Upper lobe of left lung (tissue), 6 donors: ENCODE measurements around the gene TLK2. TPM values are rescaled to one million over a fixed set of nuclear protein-coding genes. Genes with fewer than 3 reads are reported as not detected.

Source experiments
- ATAC-seq, 2 donors: fragments of 200-7000 bp; cut with Tn5 transposase; one replicate each; pipeline ENCODE4 v1.9.1; 2022; ENCODE audit warnings: mild to moderate bottlenecking in 2 of 2, moderate library complexity in 2 of 2; ENCODE audit not compliant: low FRiP score in 2 of 2
- DNase-seq, 2 donors: peaks; one replicate each; pipeline ENCODE4 v3.0.0-alpha.2; 2019 to 2020
- H3K27ac ChIP-seq, 4 donors: fragments of 200-600 bp; sonication (generic); one replicate each; pipeline ENCODE4 v1.5.1; 2016 to 2019
- H3K27me3 ChIP-seq, 4 donors: fragments of 200-600 bp; sonication (generic); one replicate each; pipeline ENCODE4 v1.5.1; 2017 to 2019
- H3K36me3 ChIP-seq, 4 donors: fragments of 200-600 bp; sonication (generic); one replicate each; pipeline ENCODE4 v1.5.1; 2016 to 2019
- H3K4me1 ChIP-seq, 4 donors: fragments of 200-600 bp; sonication (generic); one replicate each; pipeline ENCODE4 v1.5.1; 2018 to 2019
- H3K4me3 ChIP-seq, 4 donors: fragments of 200-600 bp; sonication (generic); one replicate each; pipeline ENCODE4 v1.5.1; 2017 to 2019; ENCODE audit warnings: mild to moderate bottlenecking in 2 of 4, moderate library complexity in 1 of 4
- H3K9me3 ChIP-seq, 4 donors: fragments of 200-600 bp; sonication (generic); one replicate each; pipeline ENCODE4 v1.5.1; 2018 to 2019
- CTCF ChIP-seq, 6 experiments: fragments of 450-650 bp in 4 of 6; fragments of 200-600 bp in 2 of 6; sonication (generic) in 2 of 6; IDR thresholded peaks; one replicate each; pipeline ENCODE4 v1.5.1; 2016 to 2019; ENCODE audit warnings: antibody characterized with exemption in 6 of 6
- EP300 ChIP-seq, 4 donors: sonication (generic); formaldehyde crosslinking; IDR thresholded peaks; one replicate each; pipeline ENCODE4 v1.5.1; 2017; ENCODE audit warnings: antibody characterized with exemption in 4 of 4, control low read depth in 2 of 4
- POLR2A ChIP-seq, 4 donors: fragments of 450-650 bp; IDR thresholded peaks; one replicate each; pipeline ENCODE4 v1.5.1; 2016 to 2017; ENCODE audit warnings: antibody characterized with exemption in 4 of 4, mild to moderate bottlenecking in 2 of 4
- POLR2AphosphoS5 ChIP-seq, 2 donors: sonication (generic); formaldehyde crosslinking; IDR thresholded peaks; one replicate each; pipeline ENCODE4 v1.5.1; 2017; ENCODE audit warnings: antibody characterized with exemption in 2 of 2
- WGBS, 2 donors: methylation state at CpG; one replicate each; pipeline ENCODE4 v1.1.5; 2017 to 2018; 5-methylcytosine and 5-hydroxymethylcytosine counted together
- total RNA-seq, 6 donors: library from RNA; depleted of rRNA in 4 of 6; stranded (reverse); fragments of >200 nt in 4 of 6; gene quantifications; one replicate each; pipeline versions ENCODE4 v1.1.0 to v1.2.1, GENCODE V29; 2016 to 2021
- donor health status: DM: no; HTN: no; CAD: no; lungs with moderate emphysema.
- donor health status: DM: no; HTN: yes; CAD: no; lungs with severe emphysema.

TLK2 gene
- total RNA-seq, 6 donors from 2014 or later = 36.6 to 57.6 (median 44.9) TPM

DNA sequence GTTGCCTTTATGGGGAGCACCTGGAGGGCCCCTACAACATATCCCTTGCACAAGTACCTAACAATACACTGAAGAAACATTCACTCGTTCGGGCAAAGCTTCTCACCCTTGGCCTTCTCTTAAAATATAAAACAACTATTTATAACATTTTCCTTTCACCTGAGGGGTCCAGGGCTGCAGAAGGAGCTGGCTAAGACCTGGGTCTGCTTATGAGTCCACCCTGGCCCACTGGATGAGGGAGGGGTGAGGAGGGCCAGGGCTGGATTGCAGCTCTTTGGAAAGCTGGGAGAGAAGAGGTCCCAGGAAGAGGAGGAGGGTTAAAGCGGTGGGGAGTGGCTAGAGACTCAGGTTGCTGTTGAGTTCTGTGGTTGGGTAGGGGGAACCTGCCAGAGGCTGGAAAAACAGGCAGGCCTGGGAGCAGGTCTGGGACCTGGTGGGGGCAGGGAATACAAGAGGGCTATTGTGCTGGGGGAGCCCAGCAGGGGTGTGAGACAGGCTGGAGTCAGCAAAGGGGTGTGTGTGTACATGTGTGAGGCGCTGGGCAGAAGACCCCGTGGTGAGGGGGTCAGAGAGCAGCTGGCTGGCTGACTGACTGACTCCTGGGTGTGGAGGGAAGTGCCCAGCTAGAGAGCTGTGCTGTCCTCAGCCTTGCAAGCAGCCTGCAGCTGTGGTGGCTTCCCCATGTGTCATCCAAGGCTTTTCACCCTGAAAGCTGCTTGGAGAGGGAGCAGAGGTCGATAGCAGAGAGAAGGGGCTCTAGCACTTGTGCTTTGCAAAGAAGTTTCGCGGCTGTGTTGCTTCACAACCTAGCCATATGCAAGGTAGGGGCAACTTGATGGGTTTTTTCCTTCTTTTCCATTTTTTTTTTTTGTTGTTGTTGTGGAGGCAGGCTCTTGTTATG lies 138.6 kb downstream of the TLK2 start:
- TF ChIP-seq CTCF (IDR thresholded peaks at IDR 0.05) (no peak), POLR2AphosphoS5 (IDR thresholded peaks at IDR 0.05) (no peak), POLR2A (IDR thresholded peaks at IDR 0.05) (no peak), EP300 (IDR thresholded peaks at IDR 0.05) (no peak)
- ATAC-seq (no peak), DNase-seq (no peak)
- H3K36me3 ChIP-seq = peaks cover 9 to 39% (median 23%) of the 10 kb centered on the region in 4 donors
- H3K9me3 ChIP-seq = no peaks in the 10 kb centered on the region
- H3K27me3 ChIP-seq = no peaks in the 10 kb centered on the region
- H3K4me3 ChIP-seq = no peak overlapping the region
- WGBS, 2 donors = 80% methylated on average over 8 of the region's 8 CpGs
- no peak overlapping the region for H3K27ac ChIP-seq
- peaks cover 0 to 8% (median 4%) of the 10 kb centered on the region in 4 donors for H3K4me1 ChIP-seq

- 80 to 82% methylated on average over 5 to 6 of the region's 6 CpGs for WGBS, 2 donors
These were observed 139.4 kb downstream of the TLK2 start for GRCh38 chr17:62617894-62618472.

DNA sequence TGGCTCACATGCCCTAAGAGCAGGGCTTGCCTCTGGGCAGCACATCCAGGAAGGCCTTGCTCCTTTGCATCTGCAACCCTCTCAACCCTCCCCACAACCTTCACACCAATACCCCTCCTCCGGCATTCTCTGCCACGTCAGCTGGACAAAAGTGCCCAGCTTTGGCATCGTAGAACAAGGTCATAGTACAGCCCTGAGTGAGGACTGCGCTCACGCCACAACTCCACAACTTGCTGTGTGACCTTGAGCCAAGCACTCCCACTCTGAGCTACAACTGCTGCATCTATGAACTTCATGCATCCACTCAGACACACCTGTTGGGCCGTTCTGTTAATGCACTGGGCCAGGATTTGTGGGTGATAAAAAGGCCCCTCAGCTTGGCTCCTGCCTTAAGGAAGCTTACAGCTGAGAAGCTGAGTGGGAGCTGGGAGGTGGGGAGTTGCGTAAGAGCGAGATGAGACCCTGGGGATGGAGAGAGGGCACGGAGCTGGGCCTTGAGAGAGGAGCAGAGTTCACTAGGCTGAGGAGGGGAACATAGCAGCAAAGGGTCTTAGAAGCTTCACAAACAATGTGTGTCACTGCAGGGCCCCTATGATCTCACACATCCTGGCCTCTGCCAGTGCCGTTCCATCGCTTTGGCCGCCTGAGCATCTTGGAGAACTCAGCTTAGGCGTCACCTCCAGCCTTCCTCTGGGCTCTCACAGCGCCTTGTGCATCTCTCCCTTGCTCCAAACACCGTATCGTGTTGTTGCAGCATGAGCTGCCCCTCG lies 140.2 kb downstream of the TLK2 start:
- Histone ChIP-seq H3K9me3 (no peaks in the 10 kb centered on the region), H3K4me3 (no peak overlapping the region), H3K27ac (no peak overlapping the region), H3K36me3 (peaks cover 9 to 25% (median 16%) of the 10 kb centered on the region in 4 donors), H3K4me1 (peaks cover 0 to 8% (median 4%) of the 10 kb centered on the region in 4 donors), H3K27me3 (no peaks in the 10 kb centered on the region)
- TF ChIP-seq CTCF (IDR thresholded peaks at IDR 0.05) (no peak), POLR2A (IDR thresholded peaks at IDR 0.05) (no peak), POLR2AphosphoS5 (IDR thresholded peaks at IDR 0.05) (no peak), EP300 (IDR thresholded peaks at IDR 0.05) (no peak)
- 88 to 89% methylated on average over 16 to 17 of the region's 17 CpGs for WGBS, 2 donors
- DNase-seq (no peak), ATAC-seq (peak in 1 of 2 donors; percentile 64)

More at GRCh38 chr17:62617894-62618472, 139.4 kb downstream of the TLK2 start:
- peaks cover 0 to 8% (median 4%) of the 10 kb centered on the region in 4 donors for H3K4me1 ChIP-seq
- ATAC-seq (peak in 1 of 2 donors; percentile 37), DNase-seq (no peak)
- H3K36me3 ChIP-seq = peaks cover 9 to 33% (median 22%) of the 10 kb centered on the region in 4 donors
- H3K27ac ChIP-seq = no peak overlapping the region
- no peaks in the 10 kb centered on the region for H3K27me3 ChIP-seq
- H3K9me3 ChIP-seq = no peaks in the 10 kb centered on the region
- no peak for TF ChIP-seq EP300 (IDR thresholded peaks at IDR 0.05)
- TF ChIP-seq POLR2A (IDR thresholded peaks at IDR 0.05) = no peak
- TF ChIP-seq CTCF (IDR thresholded peaks at IDR 0.05) = no peak
- H3K4me3 ChIP-seq = no peak overlapping the region

DNA sequence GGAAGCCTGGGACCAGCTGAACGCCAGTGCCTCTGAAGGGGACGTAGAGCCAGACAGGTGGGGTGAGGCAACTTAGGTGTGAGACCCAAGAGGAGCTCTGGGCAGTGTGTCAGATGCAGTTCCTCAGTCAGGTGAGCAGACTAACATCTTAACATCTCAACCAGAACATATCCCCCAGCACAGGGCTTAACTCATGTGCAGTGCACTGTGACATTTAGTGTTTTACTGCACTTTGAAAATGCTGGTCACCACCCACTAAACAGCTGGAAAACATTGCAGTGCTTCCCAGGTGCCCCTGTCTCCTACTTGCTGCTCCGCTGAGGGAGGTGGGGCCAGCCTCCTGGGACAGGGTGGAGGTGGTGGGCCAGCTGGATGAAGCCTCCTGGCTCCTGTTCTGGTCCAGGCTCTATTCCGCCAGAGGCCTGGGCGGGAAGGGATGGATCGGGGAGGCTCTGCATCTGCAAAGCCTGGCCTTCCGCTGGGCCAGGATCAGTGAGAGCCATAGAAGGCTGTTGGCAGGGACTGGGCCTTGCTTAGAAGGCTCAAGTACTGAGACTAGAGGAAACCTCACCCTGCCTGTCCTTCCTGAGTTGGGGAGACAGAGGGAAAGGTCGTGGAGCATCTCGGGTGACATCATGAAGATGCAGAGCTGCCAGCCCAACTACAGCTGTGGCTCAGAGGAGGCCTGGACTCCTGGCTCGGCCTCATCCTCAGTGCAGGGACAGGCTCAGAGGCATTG lies 141.0 kb downstream of the TLK2 start:
- H3K36me3 ChIP-seq = peaks cover 4 to 19% (median 10%) of the 10 kb centered on the region in 4 donors
- H3K4me1 ChIP-seq = peaks cover 0 to 8% (median 4%) of the 10 kb centered on the region in 4 donors
- TF ChIP-seq CTCF (IDR thresholded peaks at IDR 0.05) (no peak), POLR2AphosphoS5 (IDR thresholded peaks at IDR 0.05) (no peak), POLR2A (IDR thresholded peaks at IDR 0.05) (no peak), EP300 (IDR thresholded peaks at IDR 0.05) (no peak)
- no peaks in the 10 kb centered on the region for H3K9me3 ChIP-seq
- no peak for DNase-seq
- no peaks in the 10 kb centered on the region for H3K27me3 ChIP-seq
- peak in 1 of 2 donors; percentile 47 for ATAC-seq
- no peak overlapping the region for H3K4me3 ChIP-seq
- H3K27ac ChIP-seq = no peak overlapping the region
- WGBS, 2 donors = 78 to 86% methylated on average over 4 to 9 of the region's 10 CpGs
